Stimulated activated naive CD4-positive, alpha-beta T cell treated with Interleukin-2 at 50 U/mL for 16 hours (primary cell): ENCODE measurements around the gene GRM5.
"Not testable (repeated sequence)": the region's sequence is repeated elsewhere in the genome, so short reads cannot be mapped to it uniquely, and the experiment has no call there.

Experiments
- DNase-seq: peaks from one replicate; lab custom pipeline; 2025; lab: John Stamatoyannopoulos, UW

The GRM5 gene

GRCh38 chr11:88494848-88495247 lies 570.9 kb downstream of the GRM5 start:
- no peak for DNase-seq

GRCh38 chr11:88491674-88492073 lies 574.1 kb downstream of the GRM5 start:
- DNase-seq: no peak

- no peak for DNase-seq
Measured at GRCh38 chr11:88489030-88489429, 576.8 kb downstream of the GRM5 start.

- DNase-seq: no peak
Measured at GRCh38 chr11:88487646-88488045, 578.1 kb downstream of the GRM5 start.

- peak; percentile 11 for DNase-seq
Measured at GRCh38 chr11:88484873-88485621, 580.7 kb downstream of the GRM5 start.

- no peak for DNase-seq
Measured at GRCh38 chr11:88482871-88483301, 582.9 kb downstream of the GRM5 start.

- no peak for DNase-seq
Measured at GRCh38 chr11:88480223-88480622, 585.6 kb downstream of the GRM5 start.

- no peak for DNase-seq
Measured at GRCh38 chr11:88478136-88478815, 587.5 kb downstream of the GRM5 start.

GRCh38 chr11:88475991-88476418 lies 589.8 kb downstream of the GRM5 start:
- no peak for DNase-seq

- DNase-seq: no peak
Measured at GRCh38 chr11:88474655-88475054, 591.1 kb downstream of the GRM5 start.

- no peak for DNase-seq
Measured at GRCh38 chr11:88469561-88470225, 596.1 kb downstream of the GRM5 start.

GRCh38 chr11:88464528-88464927 lies 601.3 kb downstream of the GRM5 start:
- DNase-seq: no peak

- not testable (repeated sequence) for DNase-seq
Measured at GRCh38 chr11:88463301-88463700, 602.5 kb downstream of the GRM5 start.

- not testable (repeated sequence) for DNase-seq
Measured at GRCh38 chr11:88458047-88458446, 607.7 kb downstream of the GRM5 start.

GRCh38 chr11:88455974-88456373 lies 609.8 kb downstream of the GRM5 start:
- no peak for DNase-seq

GRCh38 chr11:88454881-88455280 lies 610.9 kb downstream of the GRM5 start:
- DNase-seq: no peak
